ENCODE results near the gene USP48. TPM values are rescaled to one million over a fixed set of nuclear protein-coding genes. Genes with fewer than 3 reads are reported as not detected.

USP48 gene
- polyA plus RNA-seq, 2 of the 4 experiments (the other 2 are of a cell fraction) = 22.8 to 27.4 TPM

DNA sequence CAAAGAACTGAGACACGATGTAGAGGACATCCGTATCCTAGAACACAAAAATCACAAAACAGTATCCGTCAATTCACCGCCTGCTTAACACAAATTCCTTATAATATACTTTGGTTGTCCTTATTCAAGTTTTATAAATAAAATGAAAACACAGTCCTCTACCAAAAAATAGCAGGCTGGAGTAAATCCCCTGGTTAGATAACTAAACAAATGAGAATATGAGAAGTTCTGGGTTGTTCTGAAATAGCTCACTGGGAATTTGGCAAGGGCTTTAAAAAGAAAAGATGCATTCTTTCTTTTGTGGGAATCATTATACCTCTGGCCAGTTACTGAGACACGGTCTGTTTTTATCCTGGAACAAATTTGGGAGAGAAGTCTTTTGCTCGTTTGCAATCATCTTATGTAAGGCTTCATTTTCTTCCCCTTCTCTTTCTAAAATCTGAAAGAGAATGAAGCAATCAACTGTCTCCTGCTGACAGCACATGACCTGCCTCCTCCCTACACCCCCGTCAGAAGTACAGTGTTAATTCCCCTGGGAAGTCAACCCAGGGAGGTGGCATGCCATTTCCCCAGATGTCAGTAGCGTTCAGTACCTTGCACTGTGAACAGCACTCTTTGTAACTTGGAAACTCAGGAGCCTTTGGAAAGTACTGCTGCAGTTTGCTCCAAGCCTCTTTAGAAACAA is 76.7 kb downstream of the USP48 start:
- POLR2A ChIA-PET = no interaction called here
- no peaks in the 10 kb centered on the region for H3K9me3 ChIP-seq
- peaks cover 10% of the 10 kb centered on the region; the same call in 2 of the 3 replicates for H3K4me1 ChIP-seq
- WGBS (ENCODE audit: missing lambda C conversion rate) = 82% methylated on average over 8 of the region's 8 CpGs
- ATAC-seq (no peak), DNase-seq (ENCODE audit: low read depth in 1 of 2, low spot score in 1 of 2) (no peak), FAIRE-seq (no peak)
- no peak overlapping the region for H3K4me3 ChIP-seq
- no peak overlapping the region for H3K27ac ChIP-seq
- no peak overlapping the region for H3K4me2 ChIP-seq
- CTCF ChIA-PET = interaction anchor here (1.9 kb wide), 1 partner anchor 257 kb away, joined by 6 read pairs; no protein-coding TSS in a partner anchor
- TF ChIP-seq REST (IDR thresholded peaks at IDR 0.05) (peak; percentile 45; the same call in 1 of the 2 replicates), RCOR1 (IDR thresholded peaks at IDR 0.05; ENCODE audit: low read depth, low read length) (no peak)

GRCh38 chr1:21705303-21705980 is 77.5 kb downstream of the USP48 start:
- no peak for DNase-seq (ENCODE audit: low read depth in 1 of 2, low spot score in 1 of 2)
- POLR2A ChIA-PET = no interaction called here
- ATAC-seq = no peak

DNA sequence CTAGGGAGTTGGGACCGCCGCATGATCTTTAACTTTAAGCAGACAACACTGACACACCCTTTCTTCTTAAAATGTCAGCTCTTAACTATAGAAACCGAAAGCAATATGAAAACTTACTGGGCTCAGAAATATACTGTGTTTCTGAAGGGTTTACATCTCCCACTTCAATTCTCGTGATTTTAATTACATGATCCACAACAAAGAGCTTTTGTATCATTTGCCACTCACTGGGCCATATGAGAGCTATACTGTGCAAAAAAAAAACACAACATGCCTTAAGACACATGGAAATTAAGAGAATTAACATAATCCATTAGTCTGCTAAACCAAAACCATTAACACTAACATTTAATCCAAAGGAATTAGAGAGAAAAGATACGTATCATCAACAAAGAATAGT is 78.8 kb downstream of the USP48 start:
- CTCF ChIA-PET = interaction anchor here (0.6 to 1.9 kb wide), 8 partner anchors 9 to 320 kb away, joined by 3 to 10 read pairs (median 4); no protein-coding TSS in a partner anchor

More at GRCh38 chr1:21705303-21705980, 77.5 kb downstream of the USP48 start:
- Histone ChIP-seq H3K4me1 (peaks cover 10% of the 10 kb centered on the region; the same call in 2 of the 3 replicates), H3K27ac (no peak overlapping the region), H3K9me3 (no peaks in the 10 kb centered on the region), H3K4me2 (no peak overlapping the region), H3K4me3 (no peak overlapping the region)
- CTCF ChIA-PET = no interaction called here
- WGBS (ENCODE audit: missing lambda C conversion rate) = 68% methylated on average over 4 of the region's 4 CpGs
- TF ChIP-seq BCL3 (IDR thresholded peaks at IDR 0.05) = no peak
- no peak for TF ChIP-seq PHF8 (IDR thresholded peaks at IDR 0.05; ENCODE audit: borderline replicate concordance, low read depth)
- no peak for TF ChIP-seq ZNF302 (CRISPR knock-in tag; IDR thresholded peaks at IDR 0.05)
- TF ChIP-seq TFCP2L1 (CRISPR knock-in tag; IDR thresholded peaks at IDR 0.05) = no peak
- no peak for TF ChIP-seq KDM5A (IDR thresholded peaks at IDR 0.05)
- TF ChIP-seq, protein P1, sequence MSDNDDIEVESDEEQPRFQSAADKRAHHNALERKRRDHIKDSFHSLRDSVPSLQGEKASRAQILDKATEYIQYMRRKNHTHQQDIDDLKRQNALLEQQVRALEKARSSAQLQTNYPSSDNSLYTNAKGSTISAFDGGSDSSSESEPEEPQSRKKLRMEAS (IDR thresholded peaks at IDR 0.05) = no peak
- TF ChIP-seq HDAC2 (IDR thresholded peaks at IDR 0.05) = no peak
- TF ChIP-seq MYC (IDR thresholded peaks at IDR 0.05; ENCODE audit: borderline replicate concordance, low read length) = no peak
- no peak for TF ChIP-seq ZSCAN20 (CRISPR knock-in tag; IDR thresholded peaks at IDR 0.05)
- no peak for FAIRE-seq

More for the DNA sequence above, 78.8 kb downstream of the USP48 start:
- FAIRE-seq (no peak), DNase-seq (ENCODE audit: low read depth in 1 of 2, low spot score in 1 of 2) (no peak), ATAC-seq (no peak)
- TF ChIP-seq MAFK (IDR thresholded peaks at IDR 0.05; ENCODE audit: partially characterized antibody) (no peak), PHF8 (IDR thresholded peaks at IDR 0.05; ENCODE audit: borderline replicate concordance, low read depth) (no peak), GATA3 (IDR thresholded peaks at IDR 0.05; ENCODE audit: borderline replicate concordance) (no peak), POLR2AphosphoS2 (conservative IDR thresholded peaks at IDR 0.05; ENCODE audit: low read length) (no peak), RCOR1 (IDR thresholded peaks at IDR 0.05; ENCODE audit: low read depth, low read length) (no peak), HEYL (CRISPR knock-in tag; IDR thresholded peaks at IDR 0.05) (no peak), HOXB5 (CRISPR knock-in tag; IDR thresholded peaks at IDR 0.05) (no peak), CHD4 (IDR thresholded peaks at IDR 0.05; ENCODE audit: borderline replicate concordance) (no peak), KDM5A (IDR thresholded peaks at IDR 0.05) (no peak), USF2 (IDR thresholded peaks at IDR 0.05) (no peak), HOXA7 (CRISPR knock-in tag; IDR thresholded peaks at IDR 0.05) (no peak), RFX5 (IDR thresholded peaks at IDR 0.05) (no peak), MYC (IDR thresholded peaks at IDR 0.05; ENCODE audit: borderline replicate concordance, low read length) (no peak), ESRRA (IDR thresholded peaks at IDR 0.05; ENCODE audit: borderline replicate concordance, low read length) (no peak), HMGXB4 (CRISPR knock-in tag; IDR thresholded peaks at IDR 0.05; ENCODE audit: borderline replicate concordance) (no peak)
- TF ChIP-seq, protein P1 (IDR thresholded peaks at IDR 0.05) = no peak
- Histone ChIP-seq H3K4me2 (no peak overlapping the region), H3K4me1 (peaks cover 10% of the 10 kb centered on the region; the same call in 2 of the 3 replicates), H3K27ac (no peak overlapping the region; a peak in 1 of 6 replicates), H3K9me3 (no peaks in the 10 kb centered on the region), H3K4me3 (no peak overlapping the region)
- POLR2A ChIA-PET = no interaction called here
- WGBS (ENCODE audit: missing lambda C conversion rate) = 88% methylated on average over 5 of the region's 5 CpGs
